Measurements from ENCODE around the gene WWOX. TPM values are rescaled to one million over a fixed set of nuclear protein-coding genes. Genes with fewer than 3 reads are reported as not detected.

The WWOX gene
- total RNA-seq, 1 donor from 2014 or later: 7.3 TPM

- H3K4me1 ChIP-seq (ENCODE audit: insufficient read depth, low read length): no peaks in the 10 kb centered on the region
- no peak overlapping the region for H3K4me2 ChIP-seq (ENCODE audit: low read length)
- Mint-ChIP-seq H3K9me3 (ENCODE audit: unreplicated experiment) (peaks cover 1% of the 10 kb centered on the region), H3K27me3 (ENCODE audit: low read depth, unreplicated experiment) (peaks cover 24% of the 10 kb centered on the region), H3K27ac (ENCODE audit: unreplicated experiment) (no peak overlapping the region), H3K36me3 (ENCODE audit: low read depth, unreplicated experiment) (no peaks in the 10 kb centered on the region), H3K4me3 (ENCODE audit: unreplicated experiment) (no peak overlapping the region), H3K4me1 (ENCODE audit: low read depth, unreplicated experiment) (no peaks in the 10 kb centered on the region)
- DNase-seq (ENCODE audit: low read depth) (no peak), FAIRE-seq (no peak)
- no peaks in the 10 kb centered on the region for H4K20me1 ChIP-seq (ENCODE audit: insufficient read depth, low read length)
- H3K27ac ChIP-seq (ENCODE audit: low read depth, low read length): no peak overlapping the region
- no peaks in the 10 kb centered on the region for H3K36me3 ChIP-seq (ENCODE audit: insufficient read depth, low read length)
- no peak overlapping the region for H3K4me3 ChIP-seq (ENCODE audit: insufficient read depth, low read depth, low read length)
- no peaks in the 10 kb centered on the region for H3K9me3 ChIP-seq (ENCODE audit: insufficient read depth, low read depth, low read length)
- H2AFZ ChIP-seq (ENCODE audit: low read depth, low read length): no peak overlapping the region
- TF ChIP-seq EZH2 (IDR thresholded peaks at IDR 0.05; ENCODE audit: insufficient read depth, low read length): no peak
- no peak for TF ChIP-seq CTCF (IDR thresholded peaks at IDR 0.05; ENCODE audit: insufficient read depth, low read depth, low read length)
- no peak overlapping the region for H3K9ac ChIP-seq (ENCODE audit: low read length)
- no peaks in the 10 kb centered on the region for H3K27me3 ChIP-seq (ENCODE audit: insufficient read depth, low read length)
- no peaks in the 10 kb centered on the region for H3K79me2 ChIP-seq (ENCODE audit: insufficient read depth, low read length)
Observed at GRCh38 chr16:78638371-78638770, 538.9 kb downstream of the WWOX start.

GRCh38 chr16:78639775-78640174, 540.3 kb downstream of the WWOX start:
- H3K4me3 Mint-ChIP-seq (ENCODE audit: unreplicated experiment): no peak overlapping the region
- Histone ChIP-seq H4K20me1 (ENCODE audit: insufficient read depth, low read length) (no peaks in the 10 kb centered on the region), H3K27ac (ENCODE audit: low read depth, low read length) (no peak overlapping the region), H3K79me2 (ENCODE audit: insufficient read depth, low read length) (no peaks in the 10 kb centered on the region), H3K9me3 (ENCODE audit: insufficient read depth, low read depth, low read length) (no peaks in the 10 kb centered on the region), H3K4me1 (ENCODE audit: insufficient read depth, low read length) (no peaks in the 10 kb centered on the region), H3K27me3 (ENCODE audit: insufficient read depth, low read length) (no peaks in the 10 kb centered on the region), H2AFZ (ENCODE audit: low read depth, low read length) (no peak overlapping the region), H3K4me3 (ENCODE audit: insufficient read depth, low read depth, low read length) (no peak overlapping the region), H3K36me3 (ENCODE audit: insufficient read depth, low read length) (no peaks in the 10 kb centered on the region), H3K4me2 (ENCODE audit: low read length) (no peak overlapping the region), H3K9ac (ENCODE audit: low read length) (no peak overlapping the region)
- DNase-seq (ENCODE audit: low read depth) (no peak), FAIRE-seq (no peak)
- peaks cover 1% of the 10 kb centered on the region for H3K9me3 Mint-ChIP-seq (ENCODE audit: unreplicated experiment)
- peaks cover 24% of the 10 kb centered on the region for H3K27me3 Mint-ChIP-seq (ENCODE audit: low read depth, unreplicated experiment)
- no peak for TF ChIP-seq CTCF (IDR thresholded peaks at IDR 0.05; ENCODE audit: insufficient read depth, low read depth, low read length)
- H3K4me1 Mint-ChIP-seq (ENCODE audit: low read depth, unreplicated experiment): peaks cover 2% of the 10 kb centered on the region
- no peaks in the 10 kb centered on the region for H3K36me3 Mint-ChIP-seq (ENCODE audit: low read depth, unreplicated experiment)
- H3K27ac Mint-ChIP-seq (ENCODE audit: unreplicated experiment): no peak overlapping the region

GRCh38 chr16:78640886-78641285, 541.4 kb downstream of the WWOX start:
- no peaks in the 10 kb centered on the region for H3K4me1 ChIP-seq (ENCODE audit: insufficient read depth, low read length)
- Mint-ChIP-seq H3K4me1 (ENCODE audit: low read depth, unreplicated experiment) (peaks cover 9% of the 10 kb centered on the region), H3K9me3 (ENCODE audit: unreplicated experiment) (peaks cover 1% of the 10 kb centered on the region), H3K27ac (ENCODE audit: unreplicated experiment) (no peak overlapping the region), H3K27me3 (ENCODE audit: low read depth, unreplicated experiment) (peaks cover 24% of the 10 kb centered on the region), H3K36me3 (ENCODE audit: low read depth, unreplicated experiment) (no peaks in the 10 kb centered on the region), H3K4me3 (ENCODE audit: unreplicated experiment) (no peak overlapping the region)
- H3K9ac ChIP-seq (ENCODE audit: low read length): no peak overlapping the region
- H3K27ac ChIP-seq (ENCODE audit: low read depth, low read length): no peak overlapping the region
- H2AFZ ChIP-seq (ENCODE audit: low read depth, low read length): no peak overlapping the region
- no peak for DNase-seq (ENCODE audit: low read depth)
- H3K9me3 ChIP-seq (ENCODE audit: insufficient read depth, low read depth, low read length): no peaks in the 10 kb centered on the region
- no peak overlapping the region for H3K4me2 ChIP-seq (ENCODE audit: low read length)
- no peak for FAIRE-seq
- no peaks in the 10 kb centered on the region for H3K27me3 ChIP-seq (ENCODE audit: insufficient read depth, low read length)
- H3K36me3 ChIP-seq (ENCODE audit: insufficient read depth, low read length): no peaks in the 10 kb centered on the region
- H3K79me2 ChIP-seq (ENCODE audit: insufficient read depth, low read length): no peaks in the 10 kb centered on the region
- TF ChIP-seq EZH2 (IDR thresholded peaks at IDR 0.05; ENCODE audit: insufficient read depth, low read length): no peak
- no peak for TF ChIP-seq CTCF (IDR thresholded peaks at IDR 0.05; ENCODE audit: insufficient read depth, low read depth, low read length)
- no peak overlapping the region for H3K4me3 ChIP-seq (ENCODE audit: insufficient read depth, low read depth, low read length)
- no peaks in the 10 kb centered on the region for H4K20me1 ChIP-seq (ENCODE audit: insufficient read depth, low read length)
